K562 (cell line): ENCODE data around the gene HTR3C. TPM values are rescaled to one million over a fixed set of nuclear protein-coding genes. Genes with fewer than 3 reads are reported as not detected.

ENCODE experiments used
- ATAC-seq: fragments of 200-7000 bp; cut with Tn5 transposase; 3 replicates; pipeline ENCODE4 v1.9.1; 2020; ENCODE audit warnings: moderate library complexity
- BruUV-seq: library from RNA; stranded (reverse); fragments of 400-500 nt; replicated peaks from 2 replicates; lab custom pipeline; 2021; lab: Mats Ljungman, UMichigan
- CTCF ChIA-PET: fragments of 300-600 bp; formaldehyde crosslinking; extraction: SDS; loops from one replicate; lab custom pipeline; 2021; ENCODE audit warnings: low intra/inter-chr PET ratio; lab: Yijun Ruan, JAX
- POLR2A ChIA-PET: fragments of 300-600, 350-650 bp; sonication (Branson Sonifier 250); formaldehyde crosslinking; extraction: SDS; loops from one replicate; lab custom pipeline; 2021; ENCODE audit warnings: antibody characterized with exemption, inconsistent platforms; lab: Yijun Ruan, JAX
- DNase-seq, 4 experiments: peaks; one replicate each; pipeline versions ENCODE4 v3.0.0 to v3.0.0-alpha.2; 2011 to 2018; ENCODE audit warnings: low spot score in 3 of 4, mixed read lengths in 3 of 4; ENCODE audit errors: extremely low read depth in 1 of 4
- FAIRE-seq: peaks from 2 replicates; lab custom pipeline; 2011; peaks lifted over from hg19 to GRCh38; lab: Jason Lieb, UNC
- H2AFZ ChIP-seq: 2 replicates; pipeline ENCODE4 v1.6.0; 2011; ENCODE audit warnings: low read depth, low read length, control low read depth, inconsistent platforms
- H3K27ac ChIP-seq: fragments of 200-600 bp; 3 replicates; pipeline ENCODE4 v1.8.0; 2011; ENCODE audit warnings: low read depth, mild to moderate bottlenecking, control low read depth, inconsistent platforms, low read length, moderate library complexity, mixed read lengths; ENCODE audit errors: extremely low read depth
- H3K27me3 ChIP-seq, 2 experiments: fragments of 300-600 bp in 1 of 2; 2 replicates in 1 of 2; 3 replicates in 1 of 2; pipeline versions ENCODE4 v1.6.0 to v1.8.0; 2011; ENCODE audit warnings: inconsistent platforms in 2 of 2, low read length in 2 of 2, mild to moderate bottlenecking in 1 of 2, mixed read lengths in 1 of 2, moderate library complexity in 1 of 2; ENCODE audit not compliant: control insufficient read depth in 2 of 2, insufficient read depth in 2 of 2
- H3K36me3 ChIP-seq: fragments of 300-600 bp; 3 replicates; pipeline ENCODE4 v1.8.0; 2011; ENCODE audit warnings: mild to moderate bottlenecking, low read length, inconsistent platforms; ENCODE audit not compliant: control insufficient read depth, insufficient read depth
- H3K4me1 ChIP-seq, 2 experiments: fragments of 200-600 bp in 1 of 2; replicated peaks in 1 of 2; 2 replicates in 1 of 2; 3 replicates in 1 of 2; pipeline versions ENCODE4 v1.5.1 to v1.8.0; 2011; ENCODE audit warnings: inconsistent platforms in 2 of 2, low read length in 2 of 2, mild to moderate bottlenecking in 1 of 2, mixed read lengths in 1 of 2, moderate library complexity in 1 of 2; ENCODE audit not compliant: control insufficient read depth in 2 of 2, insufficient read depth in 2 of 2
- H3K4me2 ChIP-seq: 2 replicates; pipeline ENCODE4 v1.6.1; 2011; ENCODE audit warnings: low read length, control low read depth, inconsistent platforms, mixed read lengths; ENCODE audit not compliant: insufficient read depth
- H3K4me3 ChIP-seq: fragments of 200-600 bp; sonication (generic), shearing (Covaris generic); 2 replicates; pipeline ENCODE4 v1.5.1; 2016; ENCODE audit warnings: control low read depth, inconsistent platforms
- H3K79me2 ChIP-seq: fragments of 200-600 bp; 3 replicates; pipeline ENCODE4 v1.8.0; 2011; ENCODE audit warnings: low read length, inconsistent platforms; ENCODE audit not compliant: control insufficient read depth, insufficient read depth
- H3K9ac ChIP-seq, 2 experiments: 2 replicates each; pipeline versions ENCODE4 v1.6.0 to v1.6.1; 2011; ENCODE audit warnings: low read depth in 2 of 2, low read length in 2 of 2, control low read depth in 1 of 2, inconsistent platforms in 1 of 2, mild to moderate bottlenecking in 1 of 2, mixed read lengths in 1 of 2; ENCODE audit not compliant: insufficient read depth in 1 of 2
- H3K9me1 ChIP-seq: one replicate; pipeline ENCODE4 v1.6.0; 2011; ENCODE audit warnings: inconsistent platforms, mild to moderate bottlenecking, low read length, moderate library complexity; ENCODE audit not compliant: control insufficient read depth, insufficient read depth
- H3K9me3 ChIP-seq: replicated peaks from 2 replicates; pipeline ENCODE4 v1.5.1; 2011; ENCODE audit warnings: low read depth, low read length, inconsistent platforms; ENCODE audit not compliant: control insufficient read depth, insufficient read depth
- H4K20me1 ChIP-seq: replicated peaks from 2 replicates; pipeline ENCODE4 v1.6.1; 2011; ENCODE audit warnings: low read length, inconsistent platforms, mixed read lengths; ENCODE audit not compliant: control insufficient read depth, insufficient read depth
- BACH1 ChIP-seq: fragments of 200-800 bp; sonication (Bioruptor generic); IDR thresholded peaks from 2 replicates; pipeline ENCODE4 v1.6.1; 2016; ENCODE audit warnings: missing genetic modification characterization, missing compliant biosample characterization
- GTF2E2 ChIP-seq: fragments of 200-800 bp; sonication (Bioruptor generic); IDR thresholded peaks from 2 replicates; pipeline ENCODE4 v1.6.1; 2016; ENCODE audit warnings: missing genetic modification characterization, missing compliant biosample characterization
- HDAC1 ChIP-seq, 2 experiments: fragments of 450-650 bp; IDR thresholded peaks; 2 replicates each; pipeline ENCODE4 v1.6.1; 2016 to 2017; ENCODE audit warnings: inconsistent platforms in 1 of 2, mild to moderate bottlenecking in 1 of 2, moderate library complexity in 1 of 2
- HDAC3 ChIP-seq: fragments of 450-650 bp; IDR thresholded peaks from 2 replicates; pipeline ENCODE4 v1.6.1; 2018; ENCODE audit warnings: borderline replicate concordance, mild to moderate bottlenecking, moderate library complexity; ENCODE audit not compliant: partially characterized antibody
- HMGN3 ChIP-seq: IDR thresholded peaks from 2 replicates; pipeline ENCODE4 v1.6.1; 2011; ENCODE audit warnings: borderline replicate concordance, low read depth, mild to moderate bottlenecking, mixed read lengths, low read length; ENCODE audit not compliant: insufficient read length; ENCODE audit errors: extremely low read depth
- KAT2B ChIP-seq: IDR thresholded peaks from one replicate; pipeline ENCODE4 v1.6.1; 2012; ENCODE audit warnings: low read depth, mild to moderate bottlenecking, control low read depth, inconsistent platforms, low read length, moderate library complexity
- KLF1 ChIP-seq: fragments of 450-650 bp; IDR thresholded peaks from 2 replicates; pipeline ENCODE4 v1.6.1; 2016; ENCODE audit warnings: missing genetic modification characterization, missing compliant biosample characterization
- MLLT1 ChIP-seq, 2 experiments: fragments of 450-650 bp; IDR thresholded peaks; 2 replicates each; pipeline ENCODE4 v1.6.1; 2016
- NFATC3 ChIP-seq: fragments of 450-650 bp; IDR thresholded peaks from 2 replicates; pipeline ENCODE4 v1.6.1; 2017; ENCODE audit warnings: mild to moderate bottlenecking
- POLR2A ChIP-seq: fragments of 450-650 bp; conservative IDR thresholded peaks from 2 replicates; pipeline ENCODE4 v1.6.1; 2016
- PRPF4 ChIP-seq: fragments of 200-400 bp; formaldehyde crosslinking; IDR thresholded peaks from one replicate; pipeline ENCODE4 v1.6.1; 2017; ENCODE audit warnings: low read length, low read depth, mild to moderate bottlenecking; ENCODE audit not compliant: insufficient read depth, poor library complexity, severe bottlenecking
- RFX1 ChIP-seq: fragments of 450-650 bp; IDR thresholded peaks from 2 replicates; pipeline ENCODE4 v1.6.1; 2016; ENCODE audit warnings: mild to moderate bottlenecking, moderate library complexity
- SMAD3 ChIP-seq: fragments of 450-650 bp; formaldehyde crosslinking; conservative IDR thresholded peaks from 2 replicates; pipeline ENCODE4 v1.4.0; 2020; ENCODE audit warnings: mild to moderate bottlenecking
- STAT6 ChIP-seq: sonication (generic); formaldehyde crosslinking; IDR thresholded peaks from 2 replicates; pipeline ENCODE4 v1.8.1; 2023; ENCODE audit warnings: mild to moderate bottlenecking, missing genetic modification reagents
- TEAD2 ChIP-seq: fragments of 450-650 bp; IDR thresholded peaks from 2 replicates; pipeline ENCODE4 v1.6.1; 2016; ENCODE audit warnings: missing genetic modification characterization, control low read depth, missing compliant biosample characterization
- XRCC5 ChIP-seq: fragments of 200-400 bp; formaldehyde crosslinking; IDR thresholded peaks from 2 replicates; pipeline ENCODE4 v1.6.1; 2017; ENCODE audit warnings: low read depth, mild to moderate bottlenecking, low read length
- ZC3H8 ChIP-seq: fragments of 450-650 bp; IDR thresholded peaks from 2 replicates; pipeline ENCODE4 v1.6.1; 2017
- ZNF239 ChIP-seq: fragments of 250-450 bp; sonication (Bioruptor Pico); IDR thresholded peaks from 2 replicates; pipeline ENCODE4 v1.4.0; 2020; ENCODE audit warnings: mild to moderate bottlenecking
- ZNF444 ChIP-seq: fragments of 250-450 bp; sonication (Bioruptor Pico); IDR thresholded peaks from 2 replicates; pipeline ENCODE4 v1.4.0; 2020; ENCODE audit warnings: mild to moderate bottlenecking, moderate library complexity
- WGBS: fragments of 100-300 bp; shearing (Covaris generic); methylation state at CpG from one replicate; pipeline ENCODE4 v1.1.6; 2016; ENCODE audit warnings: low coverage, mixed read lengths; ENCODE audit not compliant: insufficient coverage; ENCODE audit errors: missing lambda C conversion rate; 5-methylcytosine and 5-hydroxymethylcytosine counted together
- in situ Hi-C: fragments of 300-500 bp; cut with MboI; formaldehyde crosslinking; loops from 4 replicates; pipeline ENCODE4 v1.15.0; 2018; ENCODE audit warnings: inconsistent platforms, mixed read lengths
- intact Hi-C: fragments of 100-400 bp; cut with micrococcal nuclease; formaldehyde crosslinking; loops from 2 replicates; pipeline ENCODE4 v1.14.2; 2022
- polyA plus RNA-seq, 8 experiments: library from polyadenylated mRNA; depleted of rRNA in 4 of 8; stranded (reverse) in 5 of 8; unstranded in 3 of 8; fragments of >200 nt; fragmentation: Nextera tagmentation in 2 of 8; fragmentation: Illumina TruSeq in 1 of 8; extraction: Ambion mirVana in 2 of 8; extraction: Trizol in 1 of 8; gene quantifications; 2 replicates each; pipeline versions ENCODE4 v1.2.1 to v1.2.3, GENCODE V29; 2011 to 2014; ENCODE audit warnings: inconsistent platforms in 1 of 8, missing spikeins in 1 of 8
- total RNA-seq, 7 experiments: library from RNA; depleted of rRNA in 6 of 7; stranded (reverse); fragments of >200 nt in 6 of 7; fragmentation: Illumina TruSeq in 2 of 7; extraction: Trizol in 2 of 7; gene quantifications; 2 replicates each; pipeline versions ENCODE4 v1.2.1 to v1.2.3, GENCODE V29; 2011 to 2021; ENCODE audit warnings: low replicate concordance in 1 of 7
- TF ChIP-seq, protein P1 (sequence below): sonication (generic); formaldehyde crosslinking; IDR thresholded peaks from 2 replicates; pipeline ENCODE4 v1.8.0; 2022; ENCODE audit warnings: mild to moderate bottlenecking, missing genetic modification reagents

The HTR3C gene
- total and polyA plus RNA-seq, 9 of the 15 experiments (the other 6 are each of a cell fraction or from before 2014, with no cell fraction given), result 0.04 to 0.06 TPM; not detected in 7

- FAIRE-seq, result peak; percentile 75
- Histone ChIP-seq H3K79me2 (peaks cover 43% of the 10 kb centered on the region), H4K20me1 (no peaks in the 10 kb centered on the region; the same call in 1 of the 2 replicates), H3K4me3 (no peak overlapping the region), H3K9me3 (no peaks in the 10 kb centered on the region), H3K4me1 (peaks cover 6 to 12% of the 10 kb centered on the region in 2 experiments; a peak in 3 of 5 replicates), H3K36me3 (peaks cover 63% of the 10 kb centered on the region), H3K9me1 (no peaks in the 10 kb centered on the region), H3K27me3 (no peaks in the 10 kb centered on the region), H3K9ac (peak overlapping the region; percentile 19 to 76; a peak in 3 of 4 replicates), H2AFZ (peak overlapping the region; percentile 58; the same call in 1 of the 2 replicates), H3K4me2 (peak overlapping the region; percentile 43; the same call in 1 of the 2 replicates), H3K27ac (peak overlapping the region; percentile 60; the same call in 2 of the 3 replicates)
- WGBS, result 11% methylated on average over 11 of the region's 11 CpGs
- ATAC-seq, result peak; percentile 89
- in situ Hi-C loops, result no loop called here
- peak; percentile 35 to 76 (median 54) for DNase-seq
- no TSS peak for BruUV-seq
- intact Hi-C loops, result no loop called here
- POLR2A ChIA-PET, result interaction anchor here (0.5 to 2.4 kb wide), 10 partner anchors 8 to 222 kb away, joined by 3 to 15 read pairs (median 4); no protein-coding TSS in a partner anchor
- CTCF ChIA-PET, result no interaction called here
- TF ChIP-seq HDAC1 (IDR thresholded peaks at IDR 0.05) (peak; percentile 41 to 58; a peak in 2 of 4 replicates), ZC3H8 (no peak), NFATC3 (no peak; the same call in 1 of the 2 replicates), STAT6 (CRISPR knock-in tag) (no peak), ZNF444 (CRISPR knock-in tag) (no peak), TEAD2 (no peak), POLR2A (no peak), PRPF4 (no peak), BACH1 (tag) (peak; percentile 96), RFX1 (no peak), GTF2E2 (no peak), ZNF239 (CRISPR knock-in tag) (no peak), HDAC3 (no peak), HMGN3 (no peak), SMAD3 (CRISPR knock-in tag) (no peak), MLLT1 (IDR thresholded peaks at IDR 0.05) (no peak), KAT2B (no peak), XRCC5 (no peak), KLF1 (tag) (no peak)
- TF ChIP-seq, protein P1, sequence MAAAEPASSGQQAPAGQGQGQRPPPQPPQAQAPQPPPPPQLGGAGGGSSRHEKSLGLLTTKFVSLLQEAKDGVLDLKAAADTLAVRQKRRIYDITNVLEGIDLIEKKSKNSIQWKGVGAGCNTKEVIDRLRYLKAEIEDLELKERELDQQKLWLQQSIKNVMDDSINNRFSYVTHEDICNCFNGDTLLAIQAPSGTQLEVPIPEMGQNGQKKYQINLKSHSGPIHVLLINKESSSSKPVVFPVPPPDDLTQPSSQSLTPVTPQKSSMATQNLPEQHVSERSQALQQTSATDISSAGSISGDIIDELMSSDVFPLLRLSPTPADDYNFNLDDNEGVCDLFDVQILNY (CRISPR knock-in tag), result no peak
These were observed 46.8 kb upstream of the HTR3C start for GRCh38 chr3:184005941-184006507.
